KMS-11 (cell line): ENCODE measurements around the gene ZNF563.

Experiments used
- H2AFZ ChIP-seq: fragments of 200-600 bp; sonication (generic); 2 replicates; pipeline ENCODE4 v1.6.1; 2016; ENCODE audit warnings: antibody characterized with exemption, mixed run types, low read depth
- H3K27ac ChIP-seq: fragments of 200-600 bp; sonication (generic); 2 replicates; pipeline ENCODE4 v1.6.1; 2016; ENCODE audit warnings: mild to moderate bottlenecking, mixed run types
- H3K27me3 ChIP-seq: fragments of 200-600 bp; sonication (generic); 2 replicates; pipeline ENCODE4 v1.6.1; 2017; ENCODE audit warnings: mild to moderate bottlenecking, low read depth, mixed run types, moderate library complexity; ENCODE audit not compliant: insufficient read depth
- H3K36me3 ChIP-seq: fragments of 200-600 bp; sonication (generic); 2 replicates; pipeline ENCODE4 v1.6.1; 2017; ENCODE audit warnings: mild to moderate bottlenecking, mixed run types; ENCODE audit not compliant: insufficient read depth
- H3K4me1 ChIP-seq: fragments of 200-600 bp; sonication (generic); 2 replicates; pipeline ENCODE4 v1.6.1; 2016; ENCODE audit warnings: mild to moderate bottlenecking, low read depth, mixed run types; ENCODE audit not compliant: poor library complexity, severe bottlenecking
- H3K4me2 ChIP-seq: fragments of 200-600 bp; sonication (generic); 2 replicates; pipeline ENCODE4 v1.7.0; 2016; ENCODE audit warnings: mild to moderate bottlenecking, mixed run types
- H3K4me3 ChIP-seq: fragments of 200-600 bp; sonication (generic); IDR thresholded peaks from 2 replicates; pipeline ENCODE4 v1.6.1; 2017; ENCODE audit warnings: low read depth, low read length, mixed read lengths; ENCODE audit not compliant: insufficient read depth
- H3K79me2 ChIP-seq: fragments of 200-600 bp; sonication (generic); 2 replicates; pipeline ENCODE4 v1.6.1; 2016; ENCODE audit warnings: low read depth, mixed run types; ENCODE audit not compliant: insufficient read depth
- H3K9ac ChIP-seq: fragments of 200-600 bp; sonication (generic); 2 replicates; pipeline ENCODE4 v1.6.1; 2016; ENCODE audit warnings: mild to moderate bottlenecking, mixed run types
- H4K20me1 ChIP-seq: fragments of 200-600 bp; sonication (generic); 2 replicates; pipeline ENCODE4 v1.6.1; 2016; ENCODE audit warnings: mild to moderate bottlenecking, mixed run types; ENCODE audit not compliant: insufficient read depth
- CTCF ChIP-seq: fragments of 200-600 bp; sonication (generic); conservative IDR thresholded peaks from 2 replicates; pipeline ENCODE4 v1.6.1; 2017; ENCODE audit warnings: low read depth, mild to moderate bottlenecking, antibody characterized with exemption, low read length, moderate library complexity, mixed read lengths

ZNF563 gene

DNA sequence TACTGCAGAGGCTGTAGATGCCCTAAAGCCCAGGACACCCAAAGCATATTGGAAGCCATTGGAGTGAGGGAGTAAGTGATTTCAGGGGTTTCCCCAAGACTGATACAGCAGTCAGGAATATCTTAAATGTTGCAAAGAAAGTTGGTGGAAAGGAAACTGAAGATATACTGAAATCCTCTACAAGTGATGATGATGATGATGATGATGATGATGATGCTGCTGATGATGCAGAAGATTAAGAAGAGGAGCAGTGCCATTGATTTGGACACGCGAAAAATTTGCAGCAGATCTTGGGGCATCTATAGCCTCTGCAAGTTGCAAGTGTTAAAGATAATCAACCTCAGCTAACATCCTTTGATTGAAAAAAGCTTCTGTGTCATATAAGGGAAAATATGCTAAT lies 62.6 kb downstream of the ZNF563 start:
- Histone ChIP-seq H3K4me3 (no peak overlapping the region), H3K27me3 (no peaks in the 10 kb centered on the region), H3K4me2 (no peak overlapping the region), H3K79me2 (no peaks in the 10 kb centered on the region), H2AFZ (no peak overlapping the region), H3K27ac (no peak overlapping the region), H4K20me1 (no peaks in the 10 kb centered on the region), H3K9ac (no peak overlapping the region), H3K36me3 (no peaks in the 10 kb centered on the region), H3K4me1 (no peaks in the 10 kb centered on the region)
- no peak for TF ChIP-seq CTCF
